HG03442 (cell line): ENCODE measurements around the gene ARRDC5.
"Not testable (repeated sequence)": the region's sequence is repeated elsewhere in the genome, so short reads cannot be mapped to it uniquely, and the experiment has no call there.

ENCODE experiments used
- ATAC-seq: cut with Tn5 transposase; IDR thresholded peaks from one replicate; pipeline ENCODE4 v1.9.1; 2021; ENCODE audit warnings: mild to moderate bottlenecking, moderate library complexity; ENCODE audit not compliant: unreplicated experiment

Gene ARRDC5

GRCh38 chr19:4902796-4903195 is at the start of gene ARRDC5:
Gene ARRDC5 (minus strand): TSS chr19:4902896. CDS start chr19:4902825, 71 bp downstream.
- no peak for ATAC-seq

GRCh38 chr19:4951656-4952055 is 49.0 kb upstream of the ARRDC5 start:
- ATAC-seq, result no peak

GRCh38 chr19:4950650-4951049 is 48.0 kb upstream of the ARRDC5 start:
- ATAC-seq, result not testable (repeated sequence)

GRCh38 chr19:4941638-4942169 is 39.0 kb upstream of the ARRDC5 start:
- not testable (repeated sequence) for ATAC-seq

GRCh38 chr19:4939466-4939865 is 36.8 kb upstream of the ARRDC5 start:
- no peak for ATAC-seq

GRCh38 chr19:4938461-4938860 is 35.8 kb upstream of the ARRDC5 start:
- ATAC-seq, result not testable (repeated sequence)

- ATAC-seq, result no peak
These were observed 34.4 kb upstream of the ARRDC5 start for GRCh38 chr19:4937060-4937459.

- ATAC-seq, result no peak
These were observed 32.7 kb upstream of the ARRDC5 start for GRCh38 chr19:4935444-4935843.

- no peak for ATAC-seq
These were observed 30.8 kb upstream of the ARRDC5 start for GRCh38 chr19:4933528-4933927.

GRCh38 chr19:4932711-4933110 is 30.0 kb upstream of the ARRDC5 start:
- no peak for ATAC-seq

- ATAC-seq, result no peak
These were observed 28.0 kb upstream of the ARRDC5 start for GRCh38 chr19:4930664-4931063.

- no peak for ATAC-seq
These were observed 26.5 kb upstream of the ARRDC5 start for GRCh38 chr19:4929186-4929585.

GRCh38 chr19:4923276-4923747 is 20.6 kb upstream of the ARRDC5 start:
- no peak for ATAC-seq

GRCh38 chr19:4922530-4923275 is 20.0 kb upstream of the ARRDC5 start:
- no peak for ATAC-seq

- ATAC-seq, result no peak
These were observed 13.8 kb upstream of the ARRDC5 start for GRCh38 chr19:4916292-4917082.

- no peak for ATAC-seq
These were observed 12.2 kb upstream of the ARRDC5 start for GRCh38 chr19:4914736-4915501.

- no peak for ATAC-seq
These were observed 11.5 kb upstream of the ARRDC5 start for GRCh38 chr19:4913996-4914735.

- ATAC-seq, result no peak
These were observed 9.3 kb upstream of the ARRDC5 start for GRCh38 chr19:4911786-4912672.

- no peak for ATAC-seq
These were observed 8.6 kb upstream of the ARRDC5 start for GRCh38 chr19:4911314-4911713.
